ENCODE data around the gene RAPGEF2. TPM values are rescaled to one million over a fixed set of nuclear protein-coding genes. Genes with fewer than 3 reads are reported as not detected.

Gene RAPGEF2
- polyA plus RNA-seq, 3 donors: 49.8 to 54.5 (median 50.0) TPM

GRCh38 chr4:159384632-159385031 lies 281.8 kb downstream of the RAPGEF2 start:
- DNase-seq (ENCODE audit: low read depth in 3 of 3, low spot score in 2 of 3): no peak

GRCh38 chr4:159386620-159387019 lies 283.7 kb downstream of the RAPGEF2 start:
- no peak for DNase-seq (ENCODE audit: low read depth in 3 of 3, low spot score in 2 of 3)

GRCh38 chr4:159389756-159390155 lies 286.9 kb downstream of the RAPGEF2 start:
- no peak for DNase-seq (ENCODE audit: low read depth in 3 of 3, low spot score in 2 of 3)

DNA sequence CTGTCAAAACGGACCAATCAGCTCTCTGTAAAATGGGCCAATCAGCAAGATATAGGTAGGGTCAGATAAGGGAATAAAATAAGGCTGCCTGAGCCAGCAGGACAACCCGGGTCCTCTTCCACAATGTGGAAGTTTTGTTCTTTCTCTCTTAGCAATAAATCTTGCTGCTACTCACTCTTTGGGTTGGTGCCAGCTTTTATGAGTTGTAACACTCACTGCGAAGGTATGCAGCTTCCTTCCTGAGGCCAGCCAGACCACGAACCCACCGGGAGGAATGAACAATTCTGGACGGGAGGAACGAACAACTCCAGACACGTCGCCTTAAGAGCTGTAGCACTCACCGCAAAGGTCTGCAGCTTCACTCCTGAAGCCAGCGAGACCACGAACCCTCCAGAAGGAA lies 287.8 kb downstream of the RAPGEF2 start:
- DNase-seq (ENCODE audit: low read depth in 3 of 3, low spot score in 2 of 3): no peak

GRCh38 chr4:159395693-159396092 lies 292.8 kb downstream of the RAPGEF2 start:
- DNase-seq (ENCODE audit: low read depth in 3 of 3, low spot score in 2 of 3): no peak

DNA sequence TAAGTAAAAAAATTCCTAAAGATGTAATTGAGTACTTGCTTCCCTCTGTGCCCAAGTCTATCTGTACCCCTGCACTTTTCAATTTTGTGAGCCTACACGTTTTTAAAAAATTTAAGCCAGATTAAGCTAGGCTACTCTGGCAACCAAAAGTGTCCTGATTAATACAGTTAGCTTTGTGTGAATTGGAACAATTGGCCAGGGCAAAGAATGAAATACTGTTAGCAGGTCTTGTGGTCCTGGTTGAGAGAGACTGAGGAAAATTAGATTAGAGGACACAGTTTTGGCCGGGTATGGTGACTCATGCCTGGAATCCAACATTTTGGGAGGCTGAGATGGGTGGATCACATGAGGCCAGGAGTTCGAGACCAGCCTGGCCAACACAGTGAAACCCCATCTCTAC lies 293.3 kb downstream of the RAPGEF2 start:
- no peak for DNase-seq (ENCODE audit: low read depth in 3 of 3, low spot score in 2 of 3)

- DNase-seq (ENCODE audit: low read depth in 3 of 3, low spot score in 2 of 3): no peak
Observed at GRCh38 chr4:159398236-159398638, 295.4 kb downstream of the RAPGEF2 start.

DNA sequence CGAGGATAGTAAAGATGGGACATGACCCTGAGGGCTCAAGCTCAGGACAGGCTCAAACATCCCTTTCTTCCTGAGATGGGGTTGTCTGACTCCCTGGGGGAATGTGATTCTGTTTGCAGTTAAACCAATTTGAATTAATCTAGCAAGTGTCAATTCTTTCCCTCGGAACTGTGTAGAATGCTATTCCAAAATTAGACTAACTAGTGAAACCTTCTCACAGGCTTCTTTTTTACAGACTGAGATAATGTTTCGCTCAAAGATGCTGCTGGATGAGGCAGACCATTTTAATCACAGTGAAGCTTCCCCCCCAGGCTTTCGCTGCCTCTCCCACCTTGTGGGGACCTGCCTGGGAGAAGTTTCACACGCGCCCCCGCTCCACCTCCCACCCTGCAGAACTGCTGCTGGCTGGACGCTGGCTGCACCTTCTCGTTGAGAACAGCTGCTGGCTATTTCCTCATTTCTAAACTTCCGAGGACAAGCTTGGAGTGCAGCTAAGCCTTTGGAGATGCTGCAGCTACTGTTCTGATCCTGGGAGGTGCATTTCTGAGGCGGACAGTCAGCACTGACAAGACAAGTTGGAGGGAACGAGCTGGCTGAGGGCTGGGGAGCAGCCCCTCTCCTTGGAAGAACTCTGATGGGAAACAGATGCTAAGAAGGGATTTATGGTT lies 297.8 kb downstream of the RAPGEF2 start:
- no peak for DNase-seq (ENCODE audit: low read depth in 3 of 3, low spot score in 2 of 3)

GRCh38 chr4:159401226-159401712 lies 298.4 kb downstream of the RAPGEF2 start:
- no peak for DNase-seq (ENCODE audit: low read depth in 3 of 3, low spot score in 2 of 3)

- DNase-seq (ENCODE audit: low read depth in 3 of 3, low spot score in 2 of 3): no peak
Observed at GRCh38 chr4:159401791-159402380, 299.0 kb downstream of the RAPGEF2 start.

Data from right renal cortex interstitium (tissue), 3 donors.